GM21360 (cell line): Measurements from ENCODE around the gene CSNK1G1.
"Not testable (repeated sequence)": the region's sequence is repeated elsewhere in the genome, so short reads cannot be mapped to it uniquely, and the experiment has no call there.

ENCODE experiments used
- ATAC-seq: cut with Tn5 transposase; IDR thresholded peaks from one replicate; pipeline ENCODE4 v1.9.1; 2021; ENCODE audit warnings: mild to moderate bottlenecking, moderate library complexity; ENCODE audit not compliant: unreplicated experiment

CSNK1G1 gene

DNA sequence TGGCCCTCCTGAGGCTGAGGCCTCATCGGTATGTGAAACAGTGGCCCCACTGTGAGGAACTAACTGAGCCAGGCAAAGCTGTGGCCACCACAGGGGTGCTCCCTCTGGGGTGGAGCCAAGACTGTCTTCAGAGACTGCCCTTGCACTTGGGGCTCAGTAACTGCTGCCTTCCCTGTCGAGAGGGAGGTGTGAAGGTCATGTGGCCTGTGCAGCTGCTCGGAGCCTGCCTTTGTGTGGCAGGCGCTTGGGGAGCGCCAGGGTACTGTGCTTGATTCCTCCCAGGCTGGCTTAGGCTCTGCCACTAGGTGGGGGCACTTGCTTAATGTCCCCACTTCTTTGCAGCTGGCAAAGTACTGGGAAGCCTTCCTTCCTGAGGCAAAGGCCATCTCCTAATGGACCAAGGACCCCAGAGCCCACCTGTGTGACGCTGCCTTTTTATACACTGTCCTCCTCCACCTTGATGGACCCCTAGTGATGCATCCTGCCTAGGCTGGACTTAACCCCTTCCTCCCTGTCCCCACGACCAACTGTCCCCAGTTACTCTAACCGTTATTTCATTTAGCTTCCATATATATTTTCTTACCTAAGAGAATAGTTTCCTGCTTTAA, 218.6 kb downstream of the CSNK1G1 start:
- no peak for ATAC-seq

DNA sequence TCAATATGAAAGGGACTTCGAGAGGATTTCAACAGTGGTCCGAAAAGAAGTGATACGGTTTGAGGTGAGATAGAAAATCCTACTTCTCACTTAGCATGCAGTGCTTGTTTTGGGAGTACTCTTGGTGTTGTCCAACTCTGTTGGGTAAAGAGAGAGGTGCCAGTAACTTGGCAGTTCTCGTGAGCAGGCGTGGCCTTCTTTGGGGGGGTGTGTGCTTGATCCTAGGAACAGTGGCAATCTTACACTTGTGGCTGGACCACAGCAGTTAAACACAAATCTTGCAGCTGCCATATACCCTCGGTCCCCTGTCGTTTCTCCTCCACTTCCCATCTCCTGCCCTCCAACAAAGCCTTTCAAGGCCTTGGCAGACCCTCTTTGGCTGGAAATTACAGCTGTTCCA, 219.6 kb downstream of the CSNK1G1 start:
- ATAC-seq: no peak

DNA sequence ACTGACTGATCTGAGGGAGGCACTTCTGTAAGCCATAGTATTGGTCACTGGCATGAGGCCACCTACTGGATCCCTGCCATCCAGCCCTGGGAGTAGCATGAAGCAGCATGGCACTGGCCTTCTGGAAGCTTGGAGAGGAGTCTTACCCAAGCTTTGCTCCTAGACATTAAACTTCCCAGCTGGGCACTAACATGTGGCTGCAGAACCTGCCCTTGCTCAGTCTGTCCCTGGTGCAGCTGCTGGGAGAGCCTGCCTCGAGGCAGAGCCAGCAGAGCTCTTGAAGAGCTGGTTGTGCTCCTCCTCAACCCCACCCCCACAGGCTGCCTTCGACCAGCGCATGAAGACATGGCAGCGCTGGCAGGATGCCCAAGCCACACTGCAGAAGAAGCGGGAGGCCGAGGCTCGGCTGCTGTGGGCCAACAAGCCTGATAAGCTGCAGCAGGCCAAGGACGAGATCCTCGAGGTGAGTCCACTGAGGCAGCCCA, 221.6 kb downstream of the CSNK1G1 start:
- no peak for ATAC-seq

DNA sequence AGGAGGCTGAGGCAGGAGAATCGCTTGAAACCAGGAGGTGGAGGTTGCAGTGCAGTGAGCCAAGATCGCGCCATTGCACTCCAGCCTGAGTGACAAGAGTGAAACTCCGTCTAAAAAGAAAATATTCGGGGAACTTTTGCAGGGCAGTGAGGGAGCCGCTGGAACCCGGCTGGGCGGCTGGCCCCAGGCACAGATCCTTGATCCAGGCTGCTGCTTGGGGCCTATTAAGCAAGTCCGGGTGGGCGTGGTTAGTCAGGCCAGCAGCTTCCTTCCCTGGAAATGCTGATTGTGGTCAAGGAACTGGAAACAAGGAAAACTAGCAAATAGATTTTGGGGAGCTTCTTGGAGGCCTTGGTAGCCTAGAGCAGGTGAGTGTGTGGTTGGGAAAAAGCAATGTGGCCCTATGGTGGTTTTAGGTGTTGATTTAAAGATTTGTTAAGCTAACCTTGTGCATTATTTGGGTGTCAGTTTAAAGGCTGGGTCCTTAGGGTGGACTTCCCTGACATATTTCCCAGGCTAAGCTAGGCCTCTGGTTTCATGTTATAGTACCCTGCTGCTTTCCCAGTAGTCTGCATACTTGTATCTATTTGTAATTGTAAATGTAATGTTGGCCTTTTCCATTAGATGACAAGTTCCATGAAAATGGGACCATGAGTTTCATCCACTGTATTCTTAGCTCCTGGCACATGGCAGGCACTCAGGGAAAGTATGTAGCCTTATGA, 222.2 kb downstream of the CSNK1G1 start:
- ATAC-seq: no peak

DNA sequence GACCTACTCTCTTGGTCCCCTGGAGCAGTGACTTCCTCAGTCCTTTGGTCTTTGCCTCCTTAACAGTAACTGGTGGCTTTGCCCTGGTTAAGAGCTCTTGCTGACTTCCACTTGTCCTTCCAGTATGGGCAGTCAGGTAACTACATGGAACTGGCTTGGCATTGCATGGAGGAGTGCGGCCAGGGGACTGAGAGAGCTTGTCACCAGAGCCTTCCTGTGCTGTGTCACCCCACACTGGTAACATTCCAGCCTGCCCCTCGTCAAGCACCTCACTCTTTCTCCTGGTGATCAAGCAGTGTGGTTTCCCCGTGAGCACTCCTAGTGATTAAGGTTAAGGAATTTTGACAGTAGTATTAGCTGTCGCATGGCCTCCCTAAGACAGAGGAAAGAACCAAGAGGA, 223.8 kb downstream of the CSNK1G1 start:
- no peak for ATAC-seq

DNA sequence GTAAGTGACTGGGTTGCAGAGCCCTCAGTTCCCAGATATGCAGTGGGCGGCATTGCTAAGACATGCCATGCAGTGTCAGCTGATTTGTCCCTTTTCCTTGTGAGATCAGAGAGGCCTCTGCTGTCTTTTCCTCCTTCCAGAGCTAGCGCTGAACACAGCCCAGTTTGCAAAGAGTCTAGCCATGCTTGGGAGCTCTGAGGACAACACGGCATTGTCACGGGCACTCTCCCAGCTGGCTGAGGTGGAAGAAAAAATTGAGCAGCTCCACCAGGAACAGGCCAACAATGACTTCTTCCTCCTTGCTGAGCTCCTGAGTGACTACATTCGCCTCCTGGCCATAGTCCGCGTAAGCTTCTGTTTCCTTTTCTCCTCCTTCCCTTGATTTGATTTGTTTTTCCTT, 224.4 kb downstream of the CSNK1G1 start:
- ATAC-seq: no peak

DNA sequence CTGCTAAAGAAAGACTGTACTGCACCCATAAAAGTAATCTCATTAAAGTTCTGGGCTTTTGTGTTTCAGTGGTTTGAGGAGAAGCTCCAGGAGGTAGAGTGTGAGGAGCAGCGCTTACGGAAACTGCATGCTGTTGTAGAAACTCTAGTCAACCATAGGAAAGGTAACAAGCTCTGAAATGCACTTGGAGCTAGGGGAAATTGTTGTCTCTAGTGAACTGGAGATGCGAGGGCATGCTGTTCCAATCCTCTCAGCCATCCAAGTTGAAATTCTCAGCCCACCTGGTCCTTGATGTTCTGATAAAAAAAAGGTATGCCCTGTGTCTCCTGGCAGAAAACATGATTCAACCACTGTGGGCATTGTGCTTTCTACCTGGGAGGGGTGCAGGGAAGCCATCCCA, 225.8 kb downstream of the CSNK1G1 start:
- ATAC-seq: no peak

GRCh38 chr15:64127521-64128270, 228.3 kb downstream of the CSNK1G1 start:
- no peak for ATAC-seq

- no peak for ATAC-seq
Observed at GRCh38 chr15:64125978-64126377, 230.0 kb downstream of the CSNK1G1 start.

DNA sequence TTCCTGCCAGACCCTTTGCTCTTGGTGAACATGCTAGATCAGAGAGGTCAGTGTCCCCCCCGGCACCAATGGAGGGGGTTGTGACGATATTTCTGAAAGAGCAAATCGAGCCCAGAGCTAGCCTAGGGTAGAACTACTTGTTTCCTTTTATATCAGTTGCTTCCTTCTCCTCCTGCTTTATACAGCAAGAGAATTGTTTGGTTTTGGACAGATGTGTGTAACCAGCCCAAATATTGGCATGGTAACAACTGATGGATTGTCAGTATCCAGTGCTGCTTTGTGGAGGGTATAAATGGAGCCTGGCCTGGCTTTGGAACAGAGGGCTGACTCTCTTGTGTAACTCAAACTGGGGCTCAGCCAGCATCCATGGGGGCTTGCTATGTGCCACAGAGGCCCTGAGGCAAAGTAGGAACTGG, 233.0 kb downstream of the CSNK1G1 start:
- no peak for ATAC-seq

GRCh38 chr15:64122444-64122843, 233.5 kb downstream of the CSNK1G1 start:
- ATAC-seq: no peak

- ATAC-seq: no peak
Observed at GRCh38 chr15:64121614-64122013, 234.4 kb downstream of the CSNK1G1 start.

- not testable (repeated sequence) for ATAC-seq
Observed at GRCh38 chr15:64120322-64120721, 235.7 kb downstream of the CSNK1G1 start.

DNA sequence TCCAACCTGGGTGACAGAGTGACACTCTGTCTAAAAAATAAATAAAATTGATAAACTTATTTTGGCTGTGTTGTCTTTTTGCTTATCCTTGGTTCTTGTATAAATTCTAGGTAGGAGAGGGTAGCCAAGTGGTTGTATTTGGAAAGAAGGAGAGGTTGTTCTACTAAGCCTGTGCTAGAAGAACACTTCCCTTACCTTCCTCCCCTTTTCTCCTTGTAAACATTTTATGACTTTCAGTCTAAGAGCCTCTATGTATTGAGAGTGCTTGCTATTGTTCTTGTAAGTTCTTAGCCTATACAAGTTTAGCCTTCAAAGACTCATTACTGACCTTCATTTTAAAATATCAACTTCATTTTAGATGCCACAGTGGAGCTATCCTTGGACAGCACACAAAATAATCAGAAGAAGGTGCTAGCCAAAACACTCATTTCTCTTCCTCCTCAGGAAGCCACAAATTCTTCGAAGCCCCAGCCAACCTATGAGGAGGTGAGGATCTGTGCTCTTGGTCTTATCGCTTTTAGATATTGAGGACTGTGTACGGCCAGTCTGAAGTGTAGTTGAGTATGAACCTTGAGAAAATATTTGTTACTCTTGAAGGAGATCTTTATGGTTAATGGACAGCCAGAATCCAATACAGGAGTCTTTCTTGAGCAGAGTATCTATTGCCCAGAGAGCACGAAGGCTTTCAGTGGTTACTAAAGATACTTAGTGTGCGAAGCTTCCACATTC, 238.1 kb downstream of the CSNK1G1 start:
- no peak for ATAC-seq
